Endodermal cell (in vitro differentiated cells): ENCODE data around the gene ARG2. TPM values are rescaled to one million over a fixed set of nuclear protein-coding genes. Genes with fewer than 3 reads are reported as not detected.

Source experiments
- DNase-seq: peaks from one replicate; pipeline ENCODE4 v3.0.0-alpha.2; 2017
- H3K27ac ChIP-seq: 2 replicates; pipeline ENCODE4 v1.5.1; 2013; ENCODE audit warnings: mild to moderate bottlenecking, low read depth, low read length, moderate library complexity
- H3K27me3 ChIP-seq: 2 replicates; pipeline ENCODE4 v1.6.1; 2013; ENCODE audit warnings: mild to moderate bottlenecking, low read length, moderate library complexity; ENCODE audit not compliant: insufficient read depth, control insufficient read depth, poor library complexity, severe bottlenecking
- H3K36me3 ChIP-seq: 2 replicates; pipeline ENCODE4 v1.7.0; 2013; ENCODE audit warnings: mild to moderate bottlenecking, low read length, moderate library complexity; ENCODE audit not compliant: control insufficient read depth, insufficient read depth
- H3K4me1 ChIP-seq: one replicate; pipeline ENCODE4 v1.7.0; 2013; ENCODE audit warnings: low read length; ENCODE audit not compliant: control insufficient read depth, insufficient read depth
- H3K4me3 ChIP-seq: 2 replicates; pipeline ENCODE4 v1.5.1; 2013; ENCODE audit warnings: mild to moderate bottlenecking, low read length, moderate library complexity
- H3K9ac ChIP-seq: 2 replicates; pipeline ENCODE4 v1.6.1; 2013; ENCODE audit warnings: mild to moderate bottlenecking, low read length, moderate library complexity; ENCODE audit not compliant: poor library complexity, severe bottlenecking; ENCODE audit errors: extremely low read depth
- H3K9me3 ChIP-seq: 2 replicates; pipeline ENCODE4 v1.6.1; 2013; ENCODE audit warnings: mild to moderate bottlenecking, low read length, moderate library complexity; ENCODE audit not compliant: control insufficient read depth
- H3K27ac Mint-ChIP-seq: 2 replicates; pipeline ENCODE4 v1.8.0; 2020; ENCODE audit warnings: mixed read lengths
- H3K27me3 Mint-ChIP-seq: 2 replicates; pipeline ENCODE4 v1.8.0; 2021; ENCODE audit warnings: mild to moderate bottlenecking, mixed read lengths; ENCODE audit not compliant: insufficient read depth
- H3K36me3 Mint-ChIP-seq: 2 replicates; pipeline ENCODE4 v1.8.0; 2020; ENCODE audit warnings: low read depth, mixed read lengths
- H3K4me1 Mint-ChIP-seq: 2 replicates; pipeline ENCODE4 v1.8.0; 2020; ENCODE audit warnings: mixed read lengths
- H3K4me3 Mint-ChIP-seq: 2 replicates; pipeline ENCODE4 v1.8.0; 2020; ENCODE audit warnings: mild to moderate bottlenecking, moderate library complexity, mixed read lengths
- H3K9me3 Mint-ChIP-seq: 2 replicates; pipeline ENCODE4 v1.8.0; 2020; ENCODE audit warnings: mild to moderate bottlenecking, mixed read lengths
- CTCF ChIP-seq: fragments of 200-600 bp; sonication (generic); conservative IDR thresholded peaks from 2 replicates; pipeline ENCODE4 v1.5.0; 2021; ENCODE audit warnings: antibody characterized with exemption, mild to moderate bottlenecking
- WGBS, 2 experiments: methylation state at CpG; one replicate each; pipeline versions ENCODE4 v1.1.5 to v1.1.7; 2013; ENCODE audit warnings: missing lambda C conversion rate in 2 of 2, mixed read lengths in 1 of 2; ENCODE audit not compliant: insufficient coverage in 1 of 2, insufficient read length in 1 of 2; 5-methylcytosine and 5-hydroxymethylcytosine counted together
- total RNA-seq, 2 donors: library from RNA; stranded (reverse); fragmentation: NEBNext Ultra II Directional in 1 of 2; extraction: Animal tissue kit (Norgen Biotek cat#: 25700) in 1 of 2; gene quantifications; 2 replicates in 1 of 2; 3 replicates in 1 of 2; pipeline ENCODE4 v1.2.1, GENCODE V29; 2021

ARG2 gene
- total RNA-seq, 2 donors from 2014 or later, result 19.4 to 25.4 TPM

DNA sequence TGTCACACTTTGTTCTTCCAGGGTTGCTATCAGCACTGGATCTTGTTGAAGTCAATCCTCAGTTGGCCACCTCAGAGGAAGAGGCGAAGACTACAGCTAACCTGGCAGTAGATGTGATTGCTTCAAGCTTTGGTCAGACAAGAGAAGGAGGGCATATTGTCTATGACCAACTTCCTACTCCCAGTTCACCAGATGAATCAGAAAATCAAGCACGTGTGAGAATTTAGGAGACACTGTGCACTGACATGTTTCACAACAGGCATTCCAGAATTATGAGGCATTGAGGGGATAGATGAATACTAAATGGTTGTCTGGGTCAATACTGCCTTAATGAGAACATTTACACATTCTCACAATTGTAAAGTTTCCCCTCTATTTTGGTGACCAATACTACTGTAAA is 31.0 kb downstream of the ARG2 start:
- no peaks in the 10 kb centered on the region for H3K9me3 ChIP-seq
- peaks cover 89% of the 10 kb centered on the region for H3K36me3 ChIP-seq
- Mint-ChIP-seq H3K36me3 (peaks cover 78% of the 10 kb centered on the region), H3K27me3 (peaks cover 2% of the 10 kb centered on the region), H3K9me3 (no peaks in the 10 kb centered on the region), H3K27ac (no peak overlapping the region), H3K4me1 (peaks cover 9% of the 10 kb centered on the region), H3K4me3 (no peak overlapping the region)
- no peak overlapping the region for H3K27ac ChIP-seq
- 86 to 93% methylated on average over 1 to 2 of the region's 2 CpGs for WGBS, 2 experiments
- no peaks in the 10 kb centered on the region for H3K27me3 ChIP-seq
- H3K9ac ChIP-seq, result no peak overlapping the region
- H3K4me1 ChIP-seq, result peaks cover 15% of the 10 kb centered on the region
- DNase-seq, result no peak
- no peak for TF ChIP-seq CTCF
- no peak overlapping the region for H3K4me3 ChIP-seq

DNA sequence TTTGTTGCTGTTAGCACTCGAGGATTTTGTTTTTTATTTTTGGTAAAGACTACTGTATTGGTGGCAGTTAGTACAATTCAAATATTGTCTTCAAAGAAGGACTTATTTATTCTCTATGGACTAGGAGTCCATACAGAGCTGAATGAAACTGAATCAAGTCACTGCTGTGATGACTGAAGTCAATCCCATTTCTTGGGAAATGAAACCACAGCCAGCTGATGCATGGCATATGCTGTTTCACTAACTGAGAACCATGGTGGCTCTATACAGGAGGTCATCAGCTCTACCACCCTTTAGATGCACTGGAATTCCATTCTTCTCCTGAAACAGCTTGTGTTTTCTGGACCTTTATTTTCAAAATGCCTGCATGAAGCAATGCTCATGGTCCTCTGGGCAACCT is 32.5 kb downstream of the ARG2 start:
- Histone ChIP-seq H3K9me3 (no peaks in the 10 kb centered on the region), H3K4me3 (no peak overlapping the region), H3K4me1 (peaks cover 15% of the 10 kb centered on the region), H3K36me3 (peaks cover 87% of the 10 kb centered on the region), H3K27ac (no peak overlapping the region), H3K9ac (no peak overlapping the region), H3K27me3 (no peaks in the 10 kb centered on the region)
- H3K9me3 Mint-ChIP-seq, result no peaks in the 10 kb centered on the region
- no peak for DNase-seq
- H3K4me3 Mint-ChIP-seq, result no peak overlapping the region
- H3K4me1 Mint-ChIP-seq, result peaks cover 9% of the 10 kb centered on the region
- no peak overlapping the region for H3K27ac Mint-ChIP-seq
- TF ChIP-seq CTCF, result no peak
- H3K27me3 Mint-ChIP-seq, result peaks cover 2% of the 10 kb centered on the region
- H3K36me3 Mint-ChIP-seq, result peaks cover 76% of the 10 kb centered on the region
- 83 to 100% methylated on average over 1 of the region's 1 CpG for WGBS, 2 experiments

DNA sequence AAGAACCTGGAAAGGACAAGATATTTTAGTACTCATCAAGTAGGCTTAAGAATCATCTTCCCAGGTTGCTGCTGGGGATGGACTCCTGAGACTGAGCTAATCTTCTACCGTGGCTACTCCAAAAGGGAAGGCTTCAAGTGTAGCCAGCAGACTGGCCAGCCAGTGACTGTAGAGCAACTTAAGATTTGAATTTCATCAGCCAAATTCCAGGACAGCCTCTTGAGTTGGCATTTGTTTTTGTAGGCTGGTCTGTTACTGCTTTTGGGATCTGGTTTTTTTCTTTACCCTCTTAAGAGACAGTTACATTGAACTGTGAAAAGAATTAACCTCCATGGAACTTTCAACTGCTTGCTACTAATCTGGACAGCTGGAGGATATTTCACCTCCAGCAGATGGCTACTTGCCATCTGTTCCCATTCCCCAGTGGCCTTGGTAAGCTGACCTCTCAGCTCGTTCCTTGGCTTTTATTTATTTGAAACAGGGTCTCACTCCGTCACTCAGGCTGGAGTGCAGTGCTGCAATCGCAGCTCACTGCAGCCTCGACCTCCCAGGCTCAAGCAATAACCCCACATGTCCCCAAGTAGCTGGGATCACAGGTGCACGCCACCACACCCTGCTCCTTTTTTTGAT is 34.0 kb downstream of the ARG2 start:
- no peak for TF ChIP-seq CTCF
- WGBS, 2 experiments, result 97 to 98% methylated on average over 4 to 5 of the region's 6 CpGs
- Histone ChIP-seq H3K9me3 (no peaks in the 10 kb centered on the region), H3K27ac (no peak overlapping the region), H3K27me3 (no peaks in the 10 kb centered on the region), H3K4me1 (peaks cover 6% of the 10 kb centered on the region), H3K9ac (no peak overlapping the region), H3K4me3 (no peak overlapping the region), H3K36me3 (peaks cover 86% of the 10 kb centered on the region)
- H3K36me3 Mint-ChIP-seq, result peaks cover 77% of the 10 kb centered on the region
- peaks cover 2% of the 10 kb centered on the region for H3K27me3 Mint-ChIP-seq
- no peaks in the 10 kb centered on the region for H3K9me3 Mint-ChIP-seq
- no peak overlapping the region for H3K27ac Mint-ChIP-seq
- no peak for DNase-seq
- no peak overlapping the region for H3K4me3 Mint-ChIP-seq
- peaks cover 3% of the 10 kb centered on the region for H3K4me1 Mint-ChIP-seq
